ENCODE results near the gene TRAPPC6A. TPM values are rescaled to one million over a fixed set of nuclear protein-coding genes. Genes with fewer than 3 reads are reported as not detected.

TRAPPC6A gene
- total RNA-seq, 1 experiment from 2014 or later: 18.3 TPM

- CTCF ChIA-PET: interaction anchor here (0.6 kb wide), 1 partner anchor 298 kb away, joined by 3 read pairs; no protein-coding TSS in a partner anchor
- no peaks in the 10 kb centered on the region for H4K20me1 ChIP-seq (ENCODE audit: low read length)
- no peaks in the 10 kb centered on the region for H3K36me3 ChIP-seq (ENCODE audit: low read depth, low read length)
- TF ChIP-seq EZH2phosphoT487 (IDR thresholded peaks at IDR 0.05; ENCODE audit: borderline replicate concordance, low read length): no peak
- TF ChIP-seq CTCF (conservative IDR thresholded peaks at IDR 0.05; ENCODE audit: low read depth, low read length): no peak
- TF ChIP-seq EZH2 (IDR thresholded peaks at IDR 0.05; ENCODE audit: low read length, unreplicated experiment): no peak
- H3K9me2 ChIP-seq (replicated peaks; ENCODE audit: low read length): no peaks in the 10 kb centered on the region
- POLR2A ChIA-PET (ENCODE audit: unreplicated experiment): no interaction called here
- H3K9me3 ChIP-seq (ENCODE audit: low read length): no peaks in the 10 kb centered on the region
- DNase-seq (no peak), ATAC-seq (no peak)
- H3K4me2 ChIP-seq (ENCODE audit: low read length): no peak overlapping the region
- no peaks in the 10 kb centered on the region for H3K27me3 ChIP-seq (ENCODE audit: low read length)
- no peaks in the 10 kb centered on the region for H3K4me1 ChIP-seq (ENCODE audit: insufficient read depth, low read length)
- H3F3A ChIP-seq (ENCODE audit: low read length, unreplicated experiment): no peaks in the 10 kb centered on the region
- no TSS peak for BruUV-seq (replicated peaks)
- no peak overlapping the region for H3K9ac ChIP-seq (ENCODE audit: low read length)
- no peak overlapping the region for H3K27ac ChIP-seq (ENCODE audit: low read length)
- H2AFZ ChIP-seq (ENCODE audit: low read length): no peak overlapping the region
- H3K79me2 ChIP-seq (ENCODE audit: low read length): no peaks in the 10 kb centered on the region
- H3K4me3 ChIP-seq (ENCODE audit: low read length): no peak overlapping the region
- intact Hi-C loops (cut with micrococcal nuclease): no loop called here
Measured at GRCh38 chr19:45141203-45141900, 36.7 kb downstream of the TRAPPC6A start.

GRCh38 chr19:45140533-45140932 is 37.5 kb downstream of the TRAPPC6A start:
- DNase-seq (no peak), ATAC-seq (no peak)
- H3K36me3 ChIP-seq (ENCODE audit: low read depth, low read length): no peaks in the 10 kb centered on the region
- H3K4me1 ChIP-seq (ENCODE audit: insufficient read depth, low read length): no peaks in the 10 kb centered on the region
- no peaks in the 10 kb centered on the region for H3F3A ChIP-seq (ENCODE audit: low read length, unreplicated experiment)
- no peaks in the 10 kb centered on the region for H3K79me2 ChIP-seq (ENCODE audit: low read length)
- no peak overlapping the region for H2AFZ ChIP-seq (ENCODE audit: low read length)
- H3K9me3 ChIP-seq (ENCODE audit: low read length): no peaks in the 10 kb centered on the region
- POLR2A ChIA-PET (ENCODE audit: unreplicated experiment): no interaction called here
- H3K9ac ChIP-seq (ENCODE audit: low read length): no peak overlapping the region
- H4K20me1 ChIP-seq (ENCODE audit: low read length): no peaks in the 10 kb centered on the region
- intact Hi-C loops (cut with micrococcal nuclease): no loop called here
- no peak for TF ChIP-seq EZH2phosphoT487 (IDR thresholded peaks at IDR 0.05; ENCODE audit: borderline replicate concordance, low read length)
- no peak for TF ChIP-seq EZH2 (IDR thresholded peaks at IDR 0.05; ENCODE audit: low read length, unreplicated experiment)
- no peak for TF ChIP-seq CTCF (conservative IDR thresholded peaks at IDR 0.05; ENCODE audit: low read depth, low read length)
- H3K9me2 ChIP-seq (replicated peaks; ENCODE audit: low read length): no peaks in the 10 kb centered on the region
- H3K4me3 ChIP-seq (ENCODE audit: low read length): no peak overlapping the region
- no peaks in the 10 kb centered on the region for H3K27me3 ChIP-seq (ENCODE audit: low read length)
- CTCF ChIA-PET: no interaction called here
- BruUV-seq (replicated peaks): no TSS peak
- H3K27ac ChIP-seq (ENCODE audit: low read length): no peak overlapping the region
- no peak overlapping the region for H3K4me2 ChIP-seq (ENCODE audit: low read length)

GRCh38 chr19:45140144-45140503 is 37.9 kb downstream of the TRAPPC6A start:
- H3K79me2 ChIP-seq (ENCODE audit: low read length): no peaks in the 10 kb centered on the region

More at GRCh38 chr19:45140144-45140503, 37.9 kb downstream of the TRAPPC6A start:
- H3K9me2 ChIP-seq (replicated peaks; ENCODE audit: low read length): no peaks in the 10 kb centered on the region
- no peaks in the 10 kb centered on the region for H4K20me1 ChIP-seq (ENCODE audit: low read length)
- ChIA-PET POLR2A (ENCODE audit: unreplicated experiment) (no interaction called here), CTCF (no interaction called here)
- no peak for TF ChIP-seq EZH2phosphoT487 (IDR thresholded peaks at IDR 0.05; ENCODE audit: borderline replicate concordance, low read length)
- no peak for TF ChIP-seq CTCF (conservative IDR thresholded peaks at IDR 0.05; ENCODE audit: low read depth, low read length)
- no peak for TF ChIP-seq EZH2 (IDR thresholded peaks at IDR 0.05; ENCODE audit: low read length, unreplicated experiment)
- DNase-seq (no peak), ATAC-seq (no peak)
- no TSS peak for BruUV-seq (replicated peaks)
- no peak overlapping the region for H3K4me2 ChIP-seq (ENCODE audit: low read length)
- H3K27ac ChIP-seq (ENCODE audit: low read length): no peak overlapping the region
- no peak overlapping the region for H3K9ac ChIP-seq (ENCODE audit: low read length)
- no peak overlapping the region for H3K4me3 ChIP-seq (ENCODE audit: low read length)
- no peaks in the 10 kb centered on the region for H3K9me3 ChIP-seq (ENCODE audit: low read length)
- no peaks in the 10 kb centered on the region for H3F3A ChIP-seq (ENCODE audit: low read length, unreplicated experiment)
- intact Hi-C loops (cut with micrococcal nuclease): no loop called here
- H2AFZ ChIP-seq (ENCODE audit: low read length): no peak overlapping the region
- H3K36me3 ChIP-seq (ENCODE audit: low read depth, low read length): no peaks in the 10 kb centered on the region
- no peaks in the 10 kb centered on the region for H3K4me1 ChIP-seq (ENCODE audit: insufficient read depth, low read length)
- no peaks in the 10 kb centered on the region for H3K27me3 ChIP-seq (ENCODE audit: low read length)
